ENCODE data around the gene SREK1IP1. TPM values are rescaled to one million over a fixed set of nuclear protein-coding genes. Genes with fewer than 3 reads are reported as not detected.

Gene SREK1IP1
- total and polyA plus RNA-seq, 10 of the 15 experiments (the other 5 are each of a cell fraction or from before 2014, with no cell fraction given), result 9.1 to 60.3 (median 26.9) TPM

DNA sequence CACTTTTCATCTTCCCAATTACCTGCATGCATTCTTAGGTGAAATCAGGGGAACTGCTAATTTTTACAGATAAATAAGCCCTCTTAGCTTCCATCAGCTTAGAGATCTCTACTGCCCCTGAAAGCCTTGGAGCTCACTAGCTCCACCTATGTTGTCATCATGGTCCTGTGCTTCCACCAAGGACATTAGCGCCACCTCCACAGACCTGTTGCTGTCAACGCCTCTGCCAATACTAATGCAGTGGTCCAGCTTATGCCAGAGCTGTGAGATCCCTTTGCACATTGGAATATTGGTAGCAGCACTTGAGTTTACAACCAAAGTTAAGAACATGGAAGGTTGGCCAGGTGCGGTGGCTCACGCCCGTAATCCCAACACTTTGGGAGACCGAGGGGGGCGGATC lies 85.9 kb downstream of the SREK1IP1 start (continued):
- TF ChIP-seq STAT1 (conservative IDR thresholded peaks at IDR 0.05) (no peak), LARP7 (IDR thresholded peaks at IDR 0.05) (no peak), NBN (IDR thresholded peaks at IDR 0.05) (no peak), MYC (IDR thresholded peaks at IDR 0.05; ENCODE audit: insufficient read depth, insufficient read length, insufficient replicate concordance, low read length, severe bottlenecking) (no peak)

- no TSS peak for BruUV-seq (replicated peaks)
- ChIA-PET CTCF (interaction anchor here (2.3 kb wide), 1 partner anchor 45 kb away, joined by 8 read pairs; no protein-coding TSS in a partner anchor), RAD21 (ENCODE audit: unreplicated experiment) (no interaction called here), POLR2A (no interaction called here), SMC1A (ENCODE audit: uncharacterized antibody, unreplicated experiment) (no interaction called here)
- ATAC-seq (peak; percentile 43; the same call in 1 of the 3 replicates), FAIRE-seq (no peak), DNase-seq (ENCODE audit: low read depth, low spot score) (no peak)
- no peak overlapping the region for H2AFZ ChIP-seq (ENCODE audit: control insufficient read depth, low read depth, low read length)
- H4K20me1 ChIP-seq (ENCODE audit: control insufficient read depth, insufficient read depth), result no peaks in the 10 kb centered on the region
- no peak overlapping the region for H3K9ac ChIP-seq (ENCODE audit: control insufficient read depth, insufficient read depth, low read length)
- H3K4me2 ChIP-seq (ENCODE audit: control insufficient read depth, insufficient read depth), result no peak overlapping the region
- intact Hi-C loops (cut with micrococcal nuclease; ENCODE audit: unreplicated experiment), result no loop called here
- H3K4me3 ChIP-seq, result no peak overlapping the region
- H3K27me3 ChIP-seq (replicated peaks in 1 of 2; ENCODE audit: control insufficient read depth in 2 of 2, insufficient read depth in 2 of 2, low read length in 1 of 2), result no peaks in the 10 kb centered on the region
- H3K36me3 ChIP-seq (ENCODE audit: control insufficient read depth in 2 of 2, insufficient read depth in 2 of 2, low read length in 1 of 2), result no peaks in the 10 kb centered on the region
- no peaks in the 10 kb centered on the region for H3K4me1 ChIP-seq (ENCODE audit: control insufficient read depth, insufficient read depth, low read length)
- H3K27ac ChIP-seq (ENCODE audit: control insufficient read depth, insufficient read depth), result no peak overlapping the region
- no peaks in the 10 kb centered on the region for H3K9me3 ChIP-seq (replicated peaks; ENCODE audit: control insufficient read depth, insufficient read depth, low read length)
- H3K79me2 ChIP-seq (ENCODE audit: control insufficient read depth, insufficient read depth, low read length), result no peaks in the 10 kb centered on the region
- WGBS (ENCODE audit: insufficient coverage, insufficient replicate concordance, low lambda C conversion rate, missing lambda C conversion rate), result 36% methylated on average over 4 of the region's 4 CpGs
- no peak for TF ChIP-seq MXI1 (IDR thresholded peaks at IDR 0.05; ENCODE audit: low read depth, low read length)
- no peak for TF ChIP-seq ZBTB33 (IDR thresholded peaks at IDR 0.05)
- no peak for TF ChIP-seq NBN (IDR thresholded peaks at IDR 0.05)
- TF ChIP-seq ZNF207 (IDR thresholded peaks at IDR 0.05; ENCODE audit: borderline replicate concordance), result no peak
- no peak for TF ChIP-seq IKZF1 (conservative IDR thresholded peaks at IDR 0.05)
- TF ChIP-seq SIX5 (IDR thresholded peaks at IDR 0.05; ENCODE audit: low read depth, low read length, severe bottlenecking), result no peak
- TF ChIP-seq SMAD1 (IDR thresholded peaks at IDR 0.05; ENCODE audit: low read depth, partially characterized antibody), result no peak
- no peak for TF ChIP-seq DPF2 (IDR thresholded peaks at IDR 0.05)
- no peak for TF ChIP-seq IRF5 (IDR thresholded peaks at IDR 0.05; ENCODE audit: borderline replicate concordance)
- no peak for TF ChIP-seq PBX3 (IDR thresholded peaks at IDR 0.05; ENCODE audit: insufficient replicate concordance, low read depth, low read length)
- no peak for TF ChIP-seq ZSCAN29 (IDR thresholded peaks at IDR 0.05)
- no peak for TF ChIP-seq NFIC (IDR thresholded peaks at IDR 0.05; ENCODE audit: low read depth, low read length)
- no peak for TF ChIP-seq STAT1 (conservative IDR thresholded peaks at IDR 0.05)
- no peak for TF ChIP-seq SUZ12 (IDR thresholded peaks at IDR 0.05; ENCODE audit: unreplicated experiment)
- no peak for TF ChIP-seq SMARCA5 (IDR thresholded peaks at IDR 0.05)
- in situ Hi-C loops (cut with MboI), result no loop called here
Measured at GRCh38 chr5:64680289-64680688, 88.2 kb downstream of the SREK1IP1 start.

Measured in GM12878 (cell line).